ENCODE measurements around the gene SDHB.

Gene SDHB

DNA sequence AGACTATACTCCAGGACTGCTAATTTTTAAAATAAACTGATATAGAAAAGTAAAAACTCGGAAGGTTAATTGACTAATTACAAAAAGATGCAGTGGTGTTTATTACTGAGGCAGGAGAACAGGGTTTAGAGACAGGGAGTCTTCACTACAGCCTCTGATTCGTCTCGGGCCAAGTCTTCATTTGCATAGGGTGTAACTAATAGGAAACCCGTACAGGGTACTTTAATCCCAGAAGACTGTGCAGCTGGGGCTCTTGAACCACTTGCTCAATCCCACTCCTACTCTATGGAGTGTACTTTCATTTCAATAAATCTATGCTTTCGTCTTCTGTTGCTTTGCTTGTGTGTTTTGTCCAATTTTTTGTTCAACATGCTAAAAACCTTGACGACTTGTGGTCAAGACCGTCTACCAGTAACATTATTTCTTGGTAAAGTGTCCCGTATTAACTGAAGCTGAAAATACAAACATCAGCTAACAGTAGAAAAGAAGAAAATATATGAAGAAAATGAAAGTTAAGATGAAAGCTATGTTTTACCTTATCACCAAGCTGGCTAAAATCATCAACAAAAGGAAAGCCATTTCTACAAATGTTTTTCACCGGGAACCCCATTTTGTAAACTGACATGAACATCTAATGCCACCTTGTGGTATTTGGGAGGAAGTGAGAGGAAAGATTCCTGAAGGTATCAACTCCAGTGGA is 8.0 kb downstream of the SDHB start:
- DNase-seq (ENCODE audit: low spot score), result peak; percentile 62

DNA sequence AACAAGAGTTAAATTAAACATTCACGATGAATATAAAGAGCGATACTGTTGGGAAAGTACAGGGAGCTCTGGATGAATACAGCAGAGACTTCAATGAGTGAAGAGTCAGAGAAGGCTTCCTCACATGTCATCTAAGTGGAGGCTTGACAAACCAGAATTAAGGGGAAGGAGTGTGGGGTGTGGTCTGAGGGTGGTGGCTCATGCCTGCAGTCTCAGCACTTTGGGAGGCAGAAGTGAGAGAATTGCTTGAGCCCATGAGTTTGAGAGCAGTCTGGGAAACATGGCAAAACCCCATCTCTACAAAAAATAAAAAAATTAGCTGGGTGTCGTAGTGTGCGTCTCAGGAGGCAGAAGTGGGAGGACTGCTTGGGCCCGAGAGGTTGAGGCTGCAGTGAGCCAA is 8.7 kb downstream of the SDHB start:
- DNase-seq (ENCODE audit: low spot score), result no peak

DNA sequence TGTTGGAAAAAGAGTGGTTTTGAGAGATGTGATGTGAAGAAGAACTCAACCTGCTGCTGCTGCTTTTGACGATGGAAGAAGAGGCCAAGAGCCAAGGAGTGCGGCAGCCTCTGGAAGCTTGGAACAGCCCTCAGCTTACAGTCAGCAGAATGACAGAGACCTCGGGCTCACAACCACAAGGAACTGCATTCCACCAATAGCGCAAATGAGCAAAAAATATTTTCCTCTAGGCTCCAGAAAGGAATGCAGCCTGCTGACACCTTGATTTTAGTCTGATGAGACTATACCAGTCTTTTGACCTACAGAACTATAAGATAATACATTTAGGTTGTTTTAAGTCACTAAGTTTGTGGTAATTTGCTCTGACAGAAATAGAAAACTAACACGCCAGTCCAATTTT is 10.2 kb downstream of the SDHB start:
- DNase-seq (ENCODE audit: low spot score), result no peak

DNA sequence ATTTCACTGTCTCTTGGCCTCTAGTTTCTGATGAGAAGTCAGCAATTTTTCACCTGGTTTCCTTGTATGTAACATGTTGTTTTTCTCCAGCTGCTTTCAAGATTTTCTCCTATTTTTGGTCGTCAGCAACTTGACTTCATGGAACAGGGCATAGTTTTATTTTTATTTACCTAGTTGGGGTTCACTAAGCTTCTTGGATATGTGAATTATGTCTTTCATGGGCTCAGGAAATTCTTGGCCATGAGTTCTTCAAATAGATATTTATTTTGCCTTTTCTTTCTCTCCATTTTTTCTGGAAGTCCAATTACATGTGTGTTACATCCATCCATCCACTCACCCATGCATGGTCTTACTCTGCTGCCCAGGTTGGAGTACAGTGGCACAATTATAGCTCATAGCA is 13.7 kb downstream of the SDHB start:
- no peak for DNase-seq (ENCODE audit: low spot score)

DNA sequence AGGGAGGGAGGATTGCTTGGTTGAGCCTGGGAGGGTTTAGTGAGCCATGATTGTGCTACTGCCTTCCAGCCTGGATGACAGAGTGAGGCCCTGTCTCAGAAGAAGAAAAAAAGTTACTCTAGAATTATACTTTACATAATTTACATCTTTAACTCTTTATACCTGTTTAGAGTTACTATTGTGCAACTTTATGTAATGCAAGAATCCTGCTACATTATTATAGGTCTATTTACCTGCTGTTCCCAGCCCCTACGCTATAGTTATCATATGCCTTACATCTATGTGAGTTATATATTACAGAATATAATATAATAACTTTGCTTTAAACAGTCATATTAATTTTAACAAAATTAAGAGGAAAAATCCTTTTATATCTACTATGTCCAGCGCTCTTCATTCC is 14.3 kb downstream of the SDHB start:
- DNase-seq (ENCODE audit: low spot score), result no peak

DNA sequence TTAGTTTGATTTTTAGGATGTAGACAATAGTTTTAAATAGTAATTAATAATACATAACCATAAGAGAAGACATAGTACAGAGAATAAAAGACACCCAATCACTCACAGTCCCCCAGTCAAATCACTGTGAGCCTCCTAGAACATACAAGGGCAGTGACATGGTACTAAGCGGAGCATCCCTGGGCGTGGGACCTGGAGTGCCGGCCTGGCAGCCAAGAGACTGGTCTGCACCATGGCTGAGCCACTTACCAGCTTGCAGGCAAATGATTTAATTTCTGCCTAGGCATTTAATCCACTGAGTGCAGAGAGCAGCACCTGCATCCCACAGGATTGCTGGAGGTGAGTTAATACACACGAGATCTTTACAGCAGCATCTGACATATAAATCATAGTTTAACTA is 20.4 kb downstream of the SDHB start:
- DNase-seq (ENCODE audit: low spot score), result no peak

DNA sequence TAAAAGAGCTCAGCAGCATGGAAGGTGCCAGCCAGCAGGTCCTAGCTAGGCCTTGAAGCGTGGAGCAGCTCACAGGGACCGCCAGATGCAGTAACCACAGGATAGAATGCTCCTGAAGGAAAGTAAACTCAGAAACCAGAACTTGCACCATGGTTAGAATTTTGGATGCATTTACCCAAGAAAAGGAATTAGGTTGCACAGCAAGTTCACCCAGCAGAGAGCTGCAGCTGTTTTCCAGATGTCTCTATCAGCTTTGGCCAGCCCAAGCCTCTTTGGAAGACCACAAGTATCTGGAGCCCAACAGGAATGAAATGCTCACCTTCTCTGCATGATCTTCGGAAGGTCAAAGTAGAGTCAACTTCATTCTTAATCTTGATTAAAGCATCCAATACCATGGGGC is 21.1 kb downstream of the SDHB start:
- no peak for DNase-seq (ENCODE audit: low spot score)

DNA sequence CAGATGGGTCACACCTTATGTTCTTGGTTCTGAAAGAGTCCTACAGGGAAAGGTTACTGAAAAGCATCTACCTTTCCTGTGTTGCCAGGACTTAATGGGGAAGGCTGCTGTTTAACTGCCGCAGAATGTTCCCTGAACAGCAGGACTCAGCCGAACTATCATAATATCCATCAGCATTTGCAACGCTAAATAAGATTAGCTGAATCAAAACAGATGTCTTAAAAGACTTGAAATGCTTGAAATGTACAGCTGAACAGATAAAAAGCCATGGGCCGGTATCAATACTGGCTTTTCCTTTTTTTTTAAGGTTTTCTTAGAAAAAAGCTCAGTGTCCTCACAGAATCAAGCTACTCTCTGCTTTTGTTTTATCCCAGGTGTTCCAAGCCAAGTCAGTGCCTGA is 22.4 kb downstream of the SDHB start:
- no peak for DNase-seq (ENCODE audit: low spot score)

DNA sequence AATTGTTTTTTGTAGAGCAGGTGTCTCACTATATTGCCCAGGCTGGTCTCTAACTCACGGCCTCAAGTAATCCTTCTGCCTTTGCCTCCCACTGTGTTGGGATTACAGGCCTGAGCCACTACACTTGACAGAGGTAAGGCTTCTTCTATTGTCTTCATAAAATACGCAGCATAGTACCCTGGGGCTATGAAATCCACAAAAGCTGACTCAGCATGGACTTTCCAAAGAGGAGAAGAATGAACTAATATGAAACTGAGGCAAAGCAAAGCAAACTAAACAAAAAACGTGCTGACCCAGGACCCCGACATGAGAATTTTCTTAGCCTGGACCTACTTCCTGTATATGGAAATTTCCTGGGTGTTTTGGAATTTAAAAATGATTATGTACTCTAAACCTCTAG is 23.6 kb downstream of the SDHB start:
- DNase-seq (ENCODE audit: low spot score), result no peak

DNA sequence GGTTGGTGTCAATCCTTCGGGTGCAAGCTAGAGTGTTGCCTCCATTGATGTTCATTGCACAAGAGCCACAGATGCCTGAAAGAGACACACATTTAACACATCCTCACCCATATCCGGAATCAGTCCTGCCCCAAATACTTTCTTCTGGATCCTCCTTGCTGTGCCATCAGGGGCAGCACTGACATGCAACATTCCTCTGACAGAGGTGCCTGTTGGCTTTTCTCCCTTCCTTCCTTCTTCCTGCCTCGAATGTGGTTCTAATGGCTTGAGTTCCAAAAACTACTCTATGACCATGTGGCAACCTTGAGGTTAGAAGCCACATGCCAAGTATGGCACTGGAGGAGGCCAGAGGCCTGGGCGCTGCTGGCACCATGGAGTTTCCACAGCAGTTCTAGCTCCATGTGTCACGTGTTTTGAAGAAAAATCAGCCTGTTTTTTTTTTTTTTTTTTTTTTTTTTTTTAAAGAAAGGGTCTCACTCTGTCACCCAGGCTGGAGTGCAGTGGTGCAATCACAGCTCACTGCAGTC is 25.1 kb downstream of the SDHB start:
- DNase-seq (ENCODE audit: low spot score), result no peak

DNA sequence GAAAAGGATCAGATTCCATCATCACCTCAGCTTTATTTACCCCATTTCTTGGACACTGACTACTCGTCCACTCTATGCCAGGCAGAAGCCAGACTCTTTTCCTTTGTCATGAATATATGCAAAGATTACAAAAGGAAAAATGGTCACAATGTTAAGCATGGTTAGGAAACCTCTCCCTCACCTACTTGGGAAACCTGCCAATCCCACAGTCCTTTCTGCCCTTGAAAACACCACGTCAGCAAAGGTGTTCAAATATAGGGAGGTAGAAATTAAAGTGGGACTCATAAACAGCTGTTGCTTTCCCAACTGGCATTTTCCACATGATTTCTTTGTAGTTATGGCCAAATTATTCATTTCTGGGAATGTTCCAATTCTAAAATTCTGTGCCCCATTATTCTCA is 25.9 kb downstream of the SDHB start:
- DNase-seq (ENCODE audit: low spot score), result no peak

DNA sequence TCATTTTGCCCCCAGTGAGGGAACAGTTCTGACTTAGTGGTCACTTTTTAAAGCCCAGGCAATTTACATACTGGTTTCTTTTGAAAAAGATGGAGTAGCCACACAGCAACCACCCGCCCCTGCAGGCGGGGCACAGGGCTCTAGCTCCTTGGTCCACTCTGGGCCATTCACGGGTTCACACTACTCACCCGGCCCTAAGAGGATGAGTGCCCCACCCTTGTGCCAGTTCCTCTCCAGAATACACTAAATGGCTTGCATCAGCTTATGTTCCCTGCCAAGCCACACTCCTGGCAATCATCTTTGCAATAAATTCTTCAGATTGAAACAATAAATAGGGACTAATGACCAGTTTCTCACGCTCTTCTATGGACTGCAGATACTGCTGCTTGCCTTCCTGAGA is 26.4 kb downstream of the SDHB start:
- DNase-seq (ENCODE audit: low spot score), result no peak

DNA sequence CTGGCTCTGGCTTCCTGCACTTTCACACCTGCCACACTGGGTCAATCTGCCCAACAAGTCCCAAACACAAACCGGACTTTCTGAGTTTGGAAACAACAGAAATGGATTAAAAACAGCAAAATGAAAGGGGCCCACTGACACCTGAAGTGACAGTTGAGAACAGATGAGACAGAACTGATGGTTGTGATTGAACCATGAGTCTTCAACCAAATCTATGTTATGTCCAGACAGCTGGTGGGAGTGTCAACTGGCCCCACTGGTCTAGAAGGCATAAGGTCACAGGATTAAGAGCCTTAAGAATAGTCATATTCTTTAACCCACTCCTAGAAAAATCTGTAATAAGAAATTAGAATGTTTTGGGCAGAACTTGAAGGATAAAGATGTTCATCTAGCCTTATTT is 29.1 kb downstream of the SDHB start:
- DNase-seq (ENCODE audit: low spot score), result no peak

DNA sequence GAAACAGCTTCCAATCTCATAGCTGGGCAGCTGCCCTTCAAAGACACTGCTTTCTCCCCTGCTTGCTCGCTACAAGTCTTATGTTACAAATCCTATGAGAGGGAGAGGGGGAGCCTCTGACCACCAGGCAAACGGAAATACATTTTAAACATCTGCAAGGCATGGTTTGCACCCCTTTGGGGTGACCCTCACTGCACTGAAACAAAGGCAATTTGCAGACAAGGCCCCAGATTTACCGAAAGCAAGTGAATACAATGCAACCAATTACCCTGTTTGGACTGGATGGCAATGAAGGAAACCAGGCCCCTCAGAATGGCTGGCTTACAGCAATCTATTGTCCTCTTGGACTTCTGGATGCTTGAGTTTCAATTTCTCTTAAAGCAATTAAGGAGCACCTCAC is 30.3 kb downstream of the SDHB start:
- DNase-seq (ENCODE audit: low spot score), result no peak

DNA sequence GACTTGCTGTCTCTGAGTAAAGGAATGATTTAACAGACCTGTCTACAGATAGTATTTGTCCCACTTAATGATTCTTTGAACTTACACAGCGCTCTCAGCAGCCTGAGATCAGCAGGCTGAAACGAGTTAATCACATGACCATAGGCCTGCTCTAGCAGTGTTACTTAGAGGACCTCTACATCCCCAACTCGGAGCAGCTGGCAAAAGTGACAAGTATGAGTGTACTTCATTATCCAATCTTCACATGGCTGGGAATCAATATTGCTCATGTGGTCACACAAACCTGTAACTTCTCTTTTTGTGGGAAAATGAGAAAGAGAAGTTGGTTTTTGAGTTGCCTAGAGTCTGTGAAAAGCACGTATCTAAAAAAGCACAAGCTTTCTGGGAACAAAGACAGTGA is 30.7 kb downstream of the SDHB start:
- no peak for DNase-seq (ENCODE audit: low spot score)

DNA sequence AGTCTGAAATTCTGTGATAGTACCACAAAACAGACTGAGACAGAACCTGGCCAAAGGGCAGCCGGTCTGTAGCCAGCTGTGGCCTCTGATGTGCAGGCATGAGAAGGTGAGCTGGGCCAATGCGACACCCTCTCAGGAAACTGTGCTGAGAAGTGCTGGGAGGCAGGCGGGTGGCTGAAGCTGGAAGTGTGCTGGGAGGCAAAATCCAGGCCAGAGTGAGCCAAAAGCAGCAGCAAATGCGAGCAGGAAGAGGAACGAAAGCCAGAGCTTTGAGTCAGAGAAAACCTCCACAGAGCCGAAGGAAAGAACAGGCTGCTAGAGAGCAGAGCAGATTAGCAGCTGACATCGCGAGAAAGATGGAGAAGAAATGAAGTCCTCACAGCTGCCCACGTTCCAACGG is 31.9 kb downstream of the SDHB start:
- no peak for DNase-seq (ENCODE audit: low spot score)

DNA sequence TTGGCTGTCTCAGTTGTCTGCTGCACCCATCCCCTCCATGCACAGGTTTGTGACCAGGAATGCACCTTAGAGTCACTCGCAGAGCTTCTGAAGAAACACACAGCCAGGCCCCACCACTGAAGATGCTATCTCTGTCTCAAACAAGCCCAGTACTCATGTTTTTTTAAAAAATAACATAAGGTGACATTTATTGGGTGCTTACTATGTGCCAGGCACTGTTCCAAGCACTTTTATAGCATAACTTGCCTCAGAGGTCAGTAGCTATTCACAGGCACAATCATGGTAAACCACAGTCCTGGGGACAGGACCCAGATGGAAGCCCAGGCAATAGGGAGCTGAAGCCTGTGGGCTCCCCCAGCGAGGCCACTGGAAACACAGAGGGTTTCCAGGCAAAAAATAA is 33.3 kb downstream of the SDHB start:
- no peak for DNase-seq (ENCODE audit: low spot score)

DNA sequence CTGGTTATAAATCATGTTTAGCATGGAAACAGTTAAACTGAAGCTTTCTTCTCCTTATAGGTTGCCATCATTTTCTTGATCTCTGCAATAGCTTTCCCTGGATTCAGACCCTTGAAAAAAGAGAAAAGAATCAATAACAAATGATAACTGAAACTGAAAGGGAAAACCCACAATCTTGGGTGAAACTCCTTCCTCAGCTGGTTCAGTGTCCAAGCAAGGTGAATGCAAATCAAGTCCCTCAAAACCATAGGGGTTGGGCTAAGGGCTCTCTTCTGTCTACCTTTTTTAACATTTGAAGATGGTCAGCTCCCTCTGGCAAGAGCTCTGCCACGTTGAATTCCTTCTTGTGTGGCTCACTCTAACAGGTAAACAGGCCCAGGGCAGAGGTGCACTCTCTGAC is 35.0 kb downstream of the SDHB start:
- no peak for DNase-seq (ENCODE audit: low spot score)

DNA sequence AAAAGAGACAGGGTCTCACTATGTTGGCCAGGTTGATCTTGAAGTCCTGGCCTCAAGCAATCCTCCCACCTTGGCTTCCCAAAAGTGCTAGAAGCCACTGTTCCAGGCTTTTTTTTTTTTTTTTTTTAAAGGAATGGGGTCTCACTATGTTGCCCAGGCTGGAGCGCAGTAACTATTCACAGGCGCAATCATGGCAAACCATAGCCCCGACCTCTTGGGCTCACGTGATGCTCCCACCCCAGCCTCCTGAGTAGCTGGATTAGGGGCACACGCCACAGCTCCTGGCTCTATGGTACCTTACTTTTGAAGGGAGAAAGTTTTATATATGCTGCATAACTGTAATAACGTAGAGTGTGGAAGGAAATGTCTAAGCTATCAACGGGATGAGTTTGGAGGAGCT is 36.4 kb downstream of the SDHB start:
- no peak for DNase-seq (ENCODE audit: low spot score)

DNA sequence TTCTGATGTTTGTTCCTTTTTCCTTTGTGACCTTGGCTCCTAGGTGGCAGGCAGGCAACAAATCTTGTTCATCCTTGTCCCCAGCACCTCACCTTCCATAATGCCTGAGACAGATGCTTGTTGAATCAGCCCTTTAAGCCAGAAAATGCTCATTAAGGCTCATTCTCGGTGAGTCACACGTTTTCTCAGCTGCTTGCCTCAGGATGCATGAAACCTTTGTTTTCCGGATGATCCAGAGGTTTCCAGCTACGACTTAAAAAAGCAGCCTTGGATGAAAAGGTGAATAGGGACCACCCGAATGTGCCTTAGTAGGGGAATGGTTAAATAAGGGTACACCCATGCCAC is 37.5 kb downstream of the SDHB start:
- DNase-seq (ENCODE audit: low spot score), result no peak

DNA sequence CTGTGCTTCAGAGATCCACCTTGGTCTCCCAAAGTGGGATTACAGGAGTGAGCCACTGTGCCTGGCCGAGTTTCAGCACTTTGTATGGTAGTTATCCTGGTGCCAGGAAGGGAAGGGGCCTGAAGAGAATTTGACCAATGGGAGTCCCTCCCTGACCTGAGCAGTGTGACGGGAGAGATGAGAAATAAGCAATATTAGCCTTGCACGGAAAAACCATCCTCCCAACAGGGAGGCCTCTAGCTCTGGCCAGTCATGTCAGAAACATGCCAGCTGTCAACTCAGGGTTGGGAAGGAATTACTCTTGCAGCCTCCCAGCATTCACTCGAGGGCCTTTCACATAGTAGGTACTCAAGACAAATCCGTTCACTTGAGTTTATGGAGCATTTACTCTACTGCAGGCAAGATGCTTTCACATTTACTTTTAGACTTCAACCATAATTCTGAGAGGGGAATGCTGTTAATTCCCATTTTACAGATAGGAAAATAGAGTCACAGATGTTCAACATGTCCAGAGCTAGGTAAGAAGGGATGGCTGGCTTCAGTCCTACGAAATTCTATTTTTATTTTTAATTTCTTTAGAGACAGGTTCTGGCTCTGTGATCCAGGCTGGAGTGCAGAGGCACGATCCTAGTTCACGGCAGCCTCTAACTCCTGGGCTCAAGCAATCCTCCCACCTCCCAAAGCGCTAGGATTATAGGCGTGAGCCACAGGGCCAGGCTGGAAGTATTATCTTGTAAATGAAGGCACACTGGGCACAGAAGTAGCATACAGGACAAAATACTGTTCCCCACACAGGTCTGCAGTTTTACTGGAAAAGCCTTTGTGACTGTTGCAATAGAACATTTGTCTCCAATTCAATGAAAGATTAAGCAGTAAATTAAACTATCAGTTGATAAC is 38.9 kb downstream of the SDHB start:
- no peak for DNase-seq (ENCODE audit: low spot score)

DNA sequence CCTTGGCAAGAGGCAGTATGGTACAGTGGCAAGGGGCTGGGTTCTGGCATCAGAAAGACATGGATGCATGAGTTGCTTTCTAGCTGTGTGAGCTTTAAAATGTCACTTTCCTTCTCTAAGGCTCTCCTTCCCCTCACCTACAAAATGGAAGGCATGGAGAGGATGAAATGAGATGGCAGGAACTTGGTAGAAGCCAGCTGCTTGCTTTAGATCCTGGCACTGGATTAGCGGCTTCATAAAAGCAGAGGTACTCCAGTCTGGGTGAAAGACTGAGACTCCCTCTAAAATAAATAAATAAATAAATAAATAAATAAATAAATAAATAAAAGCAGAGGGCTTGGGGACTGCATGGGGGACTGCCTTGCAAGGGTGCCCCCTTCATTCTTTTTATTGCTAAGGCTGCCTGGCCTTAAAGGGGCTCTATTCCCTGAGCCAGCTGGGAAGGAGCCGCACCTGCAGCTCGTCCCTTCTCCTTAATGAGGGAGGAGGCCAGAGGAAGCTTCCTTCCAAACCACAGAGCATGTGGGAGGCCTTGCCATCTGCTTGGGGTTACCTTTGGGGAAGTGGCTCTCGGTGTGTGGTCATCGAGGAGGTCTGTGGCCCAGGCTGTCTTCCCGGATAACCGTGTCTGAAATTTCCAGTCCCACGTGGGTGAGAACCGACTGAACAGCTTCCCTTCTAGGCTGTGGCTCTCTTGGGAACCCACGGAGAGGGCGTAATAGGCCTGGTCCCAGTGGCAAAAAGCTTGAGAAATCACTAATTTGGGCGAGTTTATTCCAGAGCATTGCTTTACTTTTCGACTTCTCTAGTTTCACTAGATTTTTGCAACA is 40.1 kb downstream of the SDHB start:
- DNase-seq (ENCODE audit: low spot score), result no peak
